Osteocyte (in vitro differentiated cells): ENCODE data around the gene MARCO. TPM values are rescaled to one million over a fixed set of nuclear protein-coding genes. Genes with fewer than 3 reads are reported as not detected.

Experiments used
- DNase-seq: peaks from one replicate; pipeline ENCODE4 v3.0.0; 2021; ENCODE audit warnings: mixed read lengths; ENCODE audit not compliant: unreplicated experiment; ENCODE audit errors: extremely low spot score
- H3K27ac Mint-ChIP-seq: one replicate; pipeline ENCODE4 v1.8.0; 2021; ENCODE audit warnings: mild to moderate bottlenecking, mixed read lengths; ENCODE audit not compliant: unreplicated experiment
- H3K27me3 Mint-ChIP-seq: one replicate; pipeline ENCODE4 v1.8.0; 2021; ENCODE audit warnings: mixed read lengths; ENCODE audit not compliant: unreplicated experiment
- H3K36me3 Mint-ChIP-seq: one replicate; pipeline ENCODE4 v1.8.0; 2021; ENCODE audit warnings: mixed read lengths; ENCODE audit not compliant: unreplicated experiment
- H3K4me1 Mint-ChIP-seq: one replicate; pipeline ENCODE4 v1.8.0; 2021; ENCODE audit warnings: mixed read lengths; ENCODE audit not compliant: unreplicated experiment
- H3K4me3 Mint-ChIP-seq: one replicate; pipeline ENCODE4 v1.8.0; 2021; ENCODE audit warnings: mild to moderate bottlenecking, moderate library complexity, mixed read lengths; ENCODE audit not compliant: unreplicated experiment
- H3K9me3 Mint-ChIP-seq: one replicate; pipeline ENCODE4 v1.8.0; 2021; ENCODE audit warnings: mixed read lengths; ENCODE audit not compliant: unreplicated experiment
- total RNA-seq: library from RNA; stranded (reverse); gene quantifications from 2 replicates; pipeline ENCODE4 v1.2.1, GENCODE V29; 2021
- TF ChIP-seq, protein P1 (sequence below): fragments of 200-600 bp; sonication (generic); IDR thresholded peaks from 2 replicates; pipeline ENCODE4 v1.5.0; 2021; ENCODE audit warnings: antibody characterized with exemption, mild to moderate bottlenecking, moderate library complexity

Gene MARCO
- total RNA-seq, 1 donor from 2014 or later = not detected

DNA sequence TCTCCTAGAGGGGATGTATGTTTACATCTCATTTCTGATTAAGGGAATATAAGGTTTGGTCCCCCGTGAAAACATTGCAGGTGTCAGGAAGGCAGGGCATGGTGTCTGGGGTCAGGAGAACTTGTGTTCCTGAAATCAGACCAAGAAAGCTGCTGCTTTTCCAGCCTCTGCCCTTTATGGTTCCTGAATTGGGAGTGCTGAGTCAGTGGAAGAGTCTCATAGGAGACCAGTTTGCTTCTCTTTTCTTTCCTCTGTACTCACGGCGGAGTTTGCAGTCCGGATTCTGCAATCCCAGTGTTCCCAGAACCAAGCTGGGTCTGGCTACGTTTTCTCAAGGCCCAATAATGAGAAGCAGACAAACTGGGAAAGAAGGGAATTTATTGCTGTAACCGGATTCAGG, 5.1 kb upstream of the MARCO start:
- no peak overlapping the region for H3K4me3 Mint-ChIP-seq
- H3K4me1 Mint-ChIP-seq = no peaks in the 10 kb centered on the region
- H3K9me3 Mint-ChIP-seq = peaks cover 12% of the 10 kb centered on the region
- no peak overlapping the region for H3K27ac Mint-ChIP-seq
- no peaks in the 10 kb centered on the region for H3K36me3 Mint-ChIP-seq
- DNase-seq = no peak
- TF ChIP-seq, protein P1, sequence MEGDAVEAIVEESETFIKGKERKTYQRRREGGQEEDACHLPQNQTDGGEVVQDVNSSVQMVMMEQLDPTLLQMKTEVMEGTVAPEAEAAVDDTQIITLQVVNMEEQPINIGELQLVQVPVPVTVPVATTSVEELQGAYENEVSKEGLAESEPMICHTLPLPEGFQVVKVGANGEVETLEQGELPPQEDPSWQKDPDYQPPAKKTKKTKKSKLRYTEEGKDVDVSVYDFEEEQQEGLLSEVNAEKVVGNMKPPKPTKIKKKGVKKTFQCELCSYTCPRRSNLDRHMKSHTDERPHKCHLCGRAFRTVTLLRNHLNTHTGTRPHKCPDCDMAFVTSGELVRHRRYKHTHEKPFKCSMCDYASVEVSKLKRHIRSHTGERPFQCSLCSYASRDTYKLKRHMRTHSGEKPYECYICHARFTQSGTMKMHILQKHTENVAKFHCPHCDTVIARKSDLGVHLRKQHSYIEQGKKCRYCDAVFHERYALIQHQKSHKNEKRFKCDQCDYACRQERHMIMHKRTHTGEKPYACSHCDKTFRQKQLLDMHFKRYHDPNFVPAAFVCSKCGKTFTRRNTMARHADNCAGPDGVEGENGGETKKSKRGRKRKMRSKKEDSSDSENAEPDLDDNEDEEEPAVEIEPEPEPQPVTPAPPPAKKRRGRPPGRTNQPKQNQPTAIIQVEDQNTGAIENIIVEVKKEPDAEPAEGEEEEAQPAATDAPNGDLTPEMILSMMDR = no peak
- no peaks in the 10 kb centered on the region for H3K27me3 Mint-ChIP-seq

DNA sequence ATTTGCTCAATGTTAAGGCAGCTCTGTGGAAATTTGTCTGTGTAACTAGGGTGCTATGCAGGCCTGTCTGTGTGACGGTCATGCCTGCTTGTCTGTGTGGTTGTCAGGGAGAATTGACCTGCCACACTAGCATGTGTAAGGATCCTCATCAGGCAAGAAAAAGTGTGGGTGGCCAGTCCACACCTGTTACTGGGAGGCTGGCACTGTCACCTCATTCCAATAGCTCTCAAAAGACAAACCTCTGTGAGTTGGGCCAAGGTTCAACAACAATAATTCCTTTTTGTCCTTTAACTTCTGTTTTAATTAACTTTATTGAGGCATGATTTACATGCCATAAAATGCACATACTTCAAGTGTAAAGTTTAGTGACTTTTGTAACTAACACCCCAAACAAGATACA, 4.2 kb upstream of the MARCO start:
- no peaks in the 10 kb centered on the region for H3K36me3 Mint-ChIP-seq
- TF ChIP-seq, protein P1 = no peak
- no peak overlapping the region for H3K27ac Mint-ChIP-seq
- peaks cover 8% of the 10 kb centered on the region for H3K9me3 Mint-ChIP-seq
- no peaks in the 10 kb centered on the region for H3K4me1 Mint-ChIP-seq
- no peaks in the 10 kb centered on the region for H3K27me3 Mint-ChIP-seq
- no peak overlapping the region for H3K4me3 Mint-ChIP-seq
- DNase-seq = no peak

DNA sequence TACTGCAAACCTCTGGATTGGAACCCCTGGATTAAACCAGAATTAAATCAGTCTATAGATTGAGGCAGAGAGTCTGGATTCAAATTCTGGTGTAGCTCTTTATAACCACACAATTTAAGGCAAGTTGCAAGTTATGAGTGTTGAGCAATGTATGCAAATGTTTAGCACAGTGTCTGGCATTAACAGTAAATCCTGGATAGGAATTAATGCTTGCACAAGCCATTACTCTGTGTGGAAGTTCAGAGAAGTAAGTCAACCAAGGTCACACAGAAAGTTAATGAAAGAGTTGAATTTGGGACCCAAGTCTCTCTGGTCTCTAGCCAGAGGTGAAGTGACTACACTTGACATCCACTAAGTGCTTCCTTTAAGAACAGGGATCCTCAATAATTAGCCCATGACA, 2.0 kb upstream of the MARCO start:
- H3K9me3 Mint-ChIP-seq = no peaks in the 10 kb centered on the region
- DNase-seq = no peak
- no peaks in the 10 kb centered on the region for H3K27me3 Mint-ChIP-seq
- H3K4me3 Mint-ChIP-seq = no peak overlapping the region
- no peak overlapping the region for H3K27ac Mint-ChIP-seq
- TF ChIP-seq, protein P1 = no peak
- no peaks in the 10 kb centered on the region for H3K36me3 Mint-ChIP-seq
- no peaks in the 10 kb centered on the region for H3K4me1 Mint-ChIP-seq

DNA sequence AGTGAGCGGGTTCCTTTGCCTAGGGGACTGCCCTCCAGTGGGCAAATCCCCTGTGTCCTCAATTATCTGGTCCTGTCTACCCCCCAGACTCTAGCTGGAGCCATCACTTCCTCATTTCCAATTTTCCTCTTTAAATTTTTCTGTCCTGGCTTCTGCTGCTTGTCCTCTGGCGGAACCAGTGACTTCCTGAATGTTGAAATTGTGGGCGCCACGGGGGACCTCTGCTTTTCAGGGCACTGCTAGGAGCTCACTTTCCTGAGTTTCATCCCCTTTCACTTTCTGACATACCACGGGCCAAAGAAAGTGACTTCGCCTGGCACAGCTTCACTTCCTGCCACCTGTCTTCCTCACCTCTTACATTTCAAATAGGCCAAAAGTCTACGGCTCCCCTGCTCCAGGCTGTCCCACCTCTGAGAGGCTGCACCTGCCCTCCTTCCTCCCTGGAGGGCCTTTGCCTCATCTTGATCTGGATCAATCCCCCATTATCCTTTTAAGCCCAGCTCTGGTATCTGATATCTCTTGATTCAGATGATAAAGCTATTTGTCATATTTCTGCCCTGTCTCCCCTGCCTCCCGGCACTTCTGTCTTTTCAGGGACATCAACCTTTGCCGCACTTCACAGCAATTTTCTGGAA, 1.4 kb upstream of the MARCO start:
- no peaks in the 10 kb centered on the region for H3K27me3 Mint-ChIP-seq
- no peak overlapping the region for H3K4me3 Mint-ChIP-seq
- TF ChIP-seq, protein P1 = no peak
- DNase-seq = no peak
- no peaks in the 10 kb centered on the region for H3K9me3 Mint-ChIP-seq
- no peak overlapping the region for H3K27ac Mint-ChIP-seq
- H3K4me1 Mint-ChIP-seq = no peaks in the 10 kb centered on the region
- no peaks in the 10 kb centered on the region for H3K36me3 Mint-ChIP-seq

DNA sequence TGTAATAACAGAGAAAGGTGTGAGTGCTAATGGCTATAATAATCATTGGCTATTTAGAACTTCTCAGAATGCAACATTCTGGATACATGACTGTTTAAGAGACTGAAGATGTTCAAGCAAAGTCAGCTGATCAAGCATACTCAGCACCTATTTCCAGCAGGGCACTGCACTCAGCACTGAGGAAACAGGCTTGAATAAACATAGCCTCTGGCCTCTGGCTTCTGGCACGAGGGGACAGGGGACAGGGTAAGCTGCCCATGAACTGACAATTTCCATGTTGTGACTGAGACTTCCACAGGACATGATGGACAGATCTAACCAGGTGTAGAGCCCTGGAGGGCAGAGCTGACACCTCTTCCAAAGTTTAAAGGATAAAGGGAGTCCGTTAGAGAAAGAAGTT, 1.3 kb downstream of the MARCO start:
- H3K4me3 Mint-ChIP-seq = no peak overlapping the region

More for the DNA sequence above, 1.3 kb downstream of the MARCO start:
- TF ChIP-seq, protein P1 = no peak
- Mint-ChIP-seq H3K4me1 (no peaks in the 10 kb centered on the region), H3K9me3 (no peaks in the 10 kb centered on the region), H3K27ac (no peak overlapping the region), H3K36me3 (no peaks in the 10 kb centered on the region), H3K27me3 (no peaks in the 10 kb centered on the region)
- no peak for DNase-seq
